Activated T-helper 2 cell treated with anti-CD3 and anti-CD28 coated beads, Interferon-gamma antibody, Interleukin-2, Interleukin-4, amounts not matched to agents 10 μg/mL and 5 μg/mL and 100 μg/mL, durations not matched to agents 14 hours and 24 hours and 36 hours (primary cell): ENCODE results near the gene METRNL. TPM values are rescaled to one million over a fixed set of nuclear protein-coding genes. Genes with fewer than 3 reads are reported as not detected.
"Not testable (repeated sequence)": the region's sequence is repeated elsewhere in the genome, so short reads cannot be mapped to it uniquely, and the experiment has no call there.

ENCODE experiments used
- DNase-seq: peaks from one replicate; pipeline ENCODE4 v3.0.0; 2021; ENCODE audit warnings: low spot score
- H3K27ac Mint-ChIP-seq: one replicate; pipeline ENCODE4 v1.8.0; 2021; ENCODE audit warnings: mixed read lengths
- H3K27me3 Mint-ChIP-seq: one replicate; pipeline ENCODE4 v1.8.0; 2021; ENCODE audit warnings: low read depth, mixed read lengths
- H3K36me3 Mint-ChIP-seq: one replicate; pipeline ENCODE4 v1.8.0; 2021; ENCODE audit warnings: low read depth, mixed read lengths
- H3K4me1 Mint-ChIP-seq: one replicate; pipeline ENCODE4 v1.8.0; 2021; ENCODE audit warnings: low read depth, mixed read lengths
- H3K4me3 Mint-ChIP-seq: one replicate; pipeline ENCODE4 v1.8.0; 2021; ENCODE audit warnings: low read depth, mild to moderate bottlenecking, moderate library complexity, mixed read lengths
- H3K9me3 Mint-ChIP-seq: one replicate; pipeline ENCODE4 v1.8.0; 2021; ENCODE audit warnings: mixed read lengths
- intact Hi-C: fragments of 100-400 bp; cut with micrococcal nuclease; formaldehyde crosslinking; loops from one replicate; pipeline ENCODE4 v1.15.1; 2023
- total RNA-seq: library from RNA; stranded (reverse); gene quantifications from 2 replicates; pipeline ENCODE4 v1.2.3, GENCODE V29; 2022

Gene METRNL
- total RNA-seq, 1 donor from 2014 or later = 74.7 TPM

DNA sequence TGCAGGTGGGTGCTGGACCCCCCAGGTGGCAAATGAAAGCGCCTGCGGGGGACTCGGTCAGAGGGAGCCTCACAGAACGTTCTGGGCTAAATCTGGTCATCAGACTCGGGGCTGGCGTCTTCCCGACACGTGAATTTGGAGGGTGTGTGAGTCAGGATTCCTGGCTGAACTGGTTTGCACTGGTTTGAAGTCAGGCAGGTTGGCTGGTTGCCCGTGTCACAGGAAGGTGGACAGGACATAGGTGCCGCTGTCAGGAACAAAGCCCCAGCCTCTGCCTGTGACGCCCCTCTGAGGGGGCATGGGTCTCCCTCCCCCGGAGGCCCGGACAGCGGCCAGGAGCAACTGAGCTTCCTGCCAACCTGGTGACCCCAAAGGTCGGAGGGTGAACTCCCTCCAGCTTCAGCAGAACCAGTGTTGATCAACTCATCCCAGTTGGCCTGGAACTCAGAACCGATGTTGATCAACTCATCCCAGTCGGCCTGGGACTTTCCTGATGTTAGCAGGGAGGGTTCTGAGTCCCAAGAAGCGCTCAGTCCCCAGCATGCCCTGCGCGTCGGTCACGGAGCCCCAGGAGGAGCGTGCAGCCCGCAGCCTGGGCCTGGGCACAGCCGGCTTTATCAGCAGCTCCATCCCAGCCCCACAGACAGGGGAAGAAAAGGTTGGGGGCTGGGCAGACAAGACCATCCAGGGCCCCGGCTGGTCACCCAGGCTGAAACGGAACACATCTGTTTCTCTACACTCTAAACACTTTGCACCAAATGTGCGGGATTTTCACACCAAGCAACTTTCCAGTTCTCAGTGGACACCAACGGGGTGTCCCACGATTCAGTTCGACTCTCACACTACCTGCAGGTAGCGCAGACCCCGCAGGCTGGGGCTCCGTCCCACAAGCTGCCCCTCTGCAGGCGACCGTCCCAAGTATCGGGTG, 14.4 kb upstream of the METRNL start:
- Mint-ChIP-seq H3K9me3 (no peaks in the 10 kb centered on the region), H3K4me3 (no peak overlapping the region), H3K27ac (no peak overlapping the region), H3K27me3 (peaks cover 2% of the 10 kb centered on the region), H3K4me1 (peaks cover 9% of the 10 kb centered on the region), H3K36me3 (no peaks in the 10 kb centered on the region)
- no peak for DNase-seq
- intact Hi-C loops = no loop called here

DNA sequence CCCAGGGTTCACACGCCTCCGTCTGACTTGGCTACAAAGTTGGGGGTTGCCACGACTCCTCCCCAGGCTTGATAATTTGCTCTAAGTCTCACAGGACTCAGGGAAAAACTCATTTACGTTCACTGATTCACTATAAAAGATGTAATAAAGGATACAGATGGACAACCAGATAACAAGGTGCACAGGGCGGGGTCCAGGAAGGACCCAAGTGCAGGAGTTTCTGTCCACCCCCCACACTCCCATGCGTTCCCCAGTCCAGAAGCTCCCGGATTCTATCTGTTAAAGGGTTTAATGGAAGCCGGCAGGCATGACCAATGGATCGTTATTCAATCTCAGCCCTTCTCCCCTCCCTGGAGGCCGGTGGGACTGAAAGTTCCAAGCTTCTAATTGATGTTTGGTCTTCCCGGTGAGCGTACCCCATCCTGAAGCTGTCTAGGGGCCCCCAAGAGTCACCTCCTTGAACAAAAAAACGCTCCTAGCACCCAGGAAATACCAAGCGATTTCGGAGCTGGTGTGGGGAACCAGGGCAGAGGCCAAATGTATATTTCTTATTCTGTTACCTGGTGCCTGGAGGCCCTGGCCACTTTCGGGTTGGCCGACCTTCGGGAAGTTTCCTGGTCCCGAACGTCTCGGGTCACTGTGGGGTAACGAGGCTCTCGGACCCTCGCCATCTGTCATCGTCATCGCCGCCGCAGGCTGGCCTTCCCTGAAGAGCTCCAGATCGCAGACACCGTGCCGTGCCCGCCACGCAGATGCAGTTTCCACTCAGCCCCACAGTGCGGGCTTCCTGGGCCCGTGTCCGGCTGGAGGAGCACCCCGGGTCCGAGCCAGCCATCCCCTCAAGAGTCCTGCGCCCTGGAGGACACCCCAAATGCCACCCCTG, 13.5 kb upstream of the METRNL start:
- intact Hi-C loops = no loop called here

DNA sequence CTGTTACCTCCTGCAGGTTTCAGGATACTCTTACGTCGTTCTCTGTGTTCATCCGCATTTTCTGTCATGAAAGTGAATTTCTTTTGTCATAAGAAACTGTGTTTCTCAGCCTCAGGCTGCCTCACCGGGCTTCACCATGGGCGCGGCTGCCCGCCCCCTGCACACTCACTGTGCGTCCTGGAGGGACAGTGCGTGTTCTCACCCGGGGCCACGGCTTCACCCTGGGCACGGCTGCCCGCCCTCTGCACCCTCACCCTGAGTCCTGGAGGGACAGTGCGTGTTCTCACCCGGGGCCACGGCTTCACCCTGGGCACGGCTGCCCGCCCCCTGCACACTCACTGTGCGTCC, 12.9 kb upstream of the METRNL start:
- DNase-seq, H3K4me3 Mint-ChIP-seq, H3K27ac Mint-ChIP-seq, intact Hi-C loops, H3K9me3 Mint-ChIP-seq, H3K36me3 Mint-ChIP-seq, H3K27me3 Mint-ChIP-seq: not testable (repeated sequence)
- peaks cover 19% of the 10 kb centered on the region for H3K4me1 Mint-ChIP-seq

More for the DNA sequence above, 13.5 kb upstream of the METRNL start:
- H3K27ac Mint-ChIP-seq = no peak overlapping the region
- H3K4me3 Mint-ChIP-seq = no peak overlapping the region
- H3K4me1 Mint-ChIP-seq = peaks cover 14% of the 10 kb centered on the region
- no peak for DNase-seq
- no peaks in the 10 kb centered on the region for H3K36me3 Mint-ChIP-seq
- no peaks in the 10 kb centered on the region for H3K27me3 Mint-ChIP-seq
- H3K9me3 Mint-ChIP-seq = no peaks in the 10 kb centered on the region

DNA sequence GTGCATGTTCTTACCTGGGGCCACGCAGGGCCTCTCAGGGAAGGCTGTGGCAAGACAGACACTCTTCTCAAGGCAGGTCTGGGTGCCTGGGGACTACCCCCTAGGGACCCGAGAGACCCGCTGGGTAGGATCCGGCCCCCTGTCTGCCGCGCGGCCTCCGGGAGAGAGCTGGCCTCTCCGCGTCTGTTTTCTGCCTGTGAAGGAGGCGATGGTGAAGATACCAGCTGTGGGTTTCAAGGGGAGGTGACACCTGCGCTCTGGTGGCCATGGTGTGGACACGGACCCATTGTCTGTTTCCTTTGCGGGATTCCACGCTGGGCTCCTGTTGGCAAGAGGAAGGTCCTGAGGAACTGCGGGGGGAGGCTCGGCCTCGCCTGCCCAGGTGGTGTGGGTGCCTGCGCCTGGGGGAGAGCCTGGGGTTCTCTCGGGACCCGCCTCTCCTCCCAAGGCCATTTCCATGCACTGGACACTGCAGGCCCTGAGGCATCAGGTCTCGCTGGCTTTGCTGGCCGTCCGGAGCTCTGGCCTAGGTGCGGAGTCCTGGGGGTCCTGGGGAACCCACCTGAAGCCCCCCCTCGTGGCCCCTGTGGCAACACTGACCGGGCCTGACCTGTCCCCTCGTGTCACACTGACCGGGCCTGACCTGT, 12.2 kb upstream of the METRNL start:
- Mint-ChIP-seq H3K4me1 (peaks cover 24% of the 10 kb centered on the region), H3K9me3 (no peaks in the 10 kb centered on the region), H3K27ac (no peak overlapping the region), H3K36me3 (no peaks in the 10 kb centered on the region), H3K27me3 (no peaks in the 10 kb centered on the region), H3K4me3 (no peak overlapping the region)
- intact Hi-C loops = no loop called here
- no peak for DNase-seq

DNA sequence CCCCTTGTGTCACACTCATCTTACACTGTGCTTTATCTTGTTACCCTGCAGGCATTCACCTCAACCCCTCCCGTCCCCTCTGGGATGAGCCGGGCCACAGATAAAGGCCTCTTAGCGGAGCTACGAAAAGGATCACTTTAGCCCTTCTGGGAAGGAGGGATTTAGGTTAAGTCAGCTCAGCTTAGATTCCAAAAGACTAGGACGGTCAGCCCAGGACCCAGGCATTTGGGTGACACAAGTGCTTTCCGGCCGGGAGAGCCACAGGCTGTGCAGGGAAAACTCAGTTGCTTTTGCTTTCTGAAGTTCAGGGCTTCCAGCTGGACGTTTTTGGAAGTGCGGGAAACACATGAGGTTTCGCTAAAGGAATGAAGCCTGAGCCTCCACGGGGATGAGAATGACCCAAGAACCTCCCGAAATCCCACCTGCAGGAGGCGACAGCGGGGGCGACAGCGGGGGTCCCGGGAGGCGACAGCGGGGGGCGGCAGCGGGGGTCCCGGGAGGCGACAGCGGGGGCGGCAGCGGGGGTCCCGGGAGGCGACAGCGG, 11.6 kb upstream of the METRNL start:
- no peak for DNase-seq
- no peak overlapping the region for H3K4me3 Mint-ChIP-seq

DNA sequence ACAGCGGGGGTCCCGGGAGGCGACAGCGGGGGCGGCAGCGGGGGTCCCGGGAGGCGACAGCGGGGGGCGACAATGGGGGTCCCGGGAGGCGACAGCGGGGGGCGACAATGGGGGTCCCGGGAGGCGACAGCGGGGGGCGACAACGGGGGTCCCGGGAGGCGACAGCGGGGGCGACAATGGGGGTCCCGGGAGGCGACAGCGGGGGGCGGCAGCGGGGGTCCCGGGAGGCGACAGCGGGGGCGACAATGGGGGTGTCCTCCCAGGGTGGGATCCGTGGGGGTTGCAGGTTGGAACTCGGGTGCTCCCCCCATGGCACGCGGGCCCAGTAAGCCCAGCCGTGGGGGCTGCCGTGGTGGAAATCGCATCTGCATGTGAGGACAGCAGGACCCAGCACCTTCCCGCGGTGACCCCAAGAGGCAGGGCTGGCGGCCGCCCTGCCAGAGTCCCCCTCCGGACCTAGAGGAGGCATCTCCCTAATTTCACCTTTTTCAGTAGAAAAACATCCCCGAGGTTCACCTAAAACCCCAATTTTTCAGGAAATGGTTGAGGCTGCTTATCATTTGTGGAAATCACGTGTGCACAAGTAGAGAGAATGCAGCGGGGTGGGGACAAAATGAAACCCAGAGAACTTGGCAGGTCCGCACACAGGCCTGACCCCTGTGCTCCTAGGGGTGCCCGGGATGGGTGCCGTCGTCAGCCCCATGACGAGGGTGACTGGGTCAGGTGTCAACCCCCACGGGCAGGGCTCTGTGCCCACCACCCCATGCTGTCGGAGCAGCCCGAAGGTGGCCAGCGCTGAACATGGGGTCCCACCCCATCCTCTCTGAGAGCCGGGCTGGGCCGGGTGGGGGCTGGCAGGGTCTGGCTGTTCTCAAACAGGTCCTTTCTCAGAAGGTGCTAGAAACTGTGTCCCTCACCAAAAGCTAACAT, 10.5 kb upstream of the METRNL start:
- Mint-ChIP-seq H3K9me3 (no peaks in the 10 kb centered on the region), H3K27ac (no peak overlapping the region), H3K4me3 (peak overlapping the region; percentile 38), H3K27me3 (no peaks in the 10 kb centered on the region), H3K4me1 (peaks cover 25% of the 10 kb centered on the region), H3K36me3 (no peaks in the 10 kb centered on the region)
- intact Hi-C loops = no loop called here
- peak; percentile 26 for DNase-seq

More for the DNA sequence above, 11.6 kb upstream of the METRNL start:
- no peaks in the 10 kb centered on the region for H3K27me3 Mint-ChIP-seq
- H3K9me3 Mint-ChIP-seq = no peaks in the 10 kb centered on the region
- H3K4me1 Mint-ChIP-seq = peaks cover 25% of the 10 kb centered on the region
- no peak overlapping the region for H3K27ac Mint-ChIP-seq
- H3K36me3 Mint-ChIP-seq = no peaks in the 10 kb centered on the region
- intact Hi-C loops = no loop called here

DNA sequence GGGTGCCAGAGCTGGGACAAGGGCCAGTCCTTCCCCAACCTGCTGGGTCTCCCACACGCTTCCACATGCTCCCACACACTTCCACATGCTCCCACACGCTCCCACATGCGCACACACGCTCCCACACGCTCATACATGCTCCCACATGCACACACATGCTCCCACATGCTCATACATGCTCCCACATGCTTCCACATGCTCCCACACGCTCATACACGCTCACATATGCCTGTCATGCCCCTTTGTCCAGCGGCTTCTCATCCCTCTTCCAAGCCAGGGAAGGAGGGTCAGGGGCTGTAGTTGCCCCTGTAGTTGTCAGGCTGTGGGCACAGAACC, 9.9 kb upstream of the METRNL start:
- H3K27ac Mint-ChIP-seq = peak overlapping the region; percentile 24
- intact Hi-C loops = no loop called here
- H3K9me3 Mint-ChIP-seq = no peaks in the 10 kb centered on the region
- no peak for DNase-seq
- H3K27me3 Mint-ChIP-seq = no peaks in the 10 kb centered on the region
- H3K4me1 Mint-ChIP-seq = peaks cover 25% of the 10 kb centered on the region
- peak overlapping the region; percentile 38 for H3K4me3 Mint-ChIP-seq
- H3K36me3 Mint-ChIP-seq = no peaks in the 10 kb centered on the region

DNA sequence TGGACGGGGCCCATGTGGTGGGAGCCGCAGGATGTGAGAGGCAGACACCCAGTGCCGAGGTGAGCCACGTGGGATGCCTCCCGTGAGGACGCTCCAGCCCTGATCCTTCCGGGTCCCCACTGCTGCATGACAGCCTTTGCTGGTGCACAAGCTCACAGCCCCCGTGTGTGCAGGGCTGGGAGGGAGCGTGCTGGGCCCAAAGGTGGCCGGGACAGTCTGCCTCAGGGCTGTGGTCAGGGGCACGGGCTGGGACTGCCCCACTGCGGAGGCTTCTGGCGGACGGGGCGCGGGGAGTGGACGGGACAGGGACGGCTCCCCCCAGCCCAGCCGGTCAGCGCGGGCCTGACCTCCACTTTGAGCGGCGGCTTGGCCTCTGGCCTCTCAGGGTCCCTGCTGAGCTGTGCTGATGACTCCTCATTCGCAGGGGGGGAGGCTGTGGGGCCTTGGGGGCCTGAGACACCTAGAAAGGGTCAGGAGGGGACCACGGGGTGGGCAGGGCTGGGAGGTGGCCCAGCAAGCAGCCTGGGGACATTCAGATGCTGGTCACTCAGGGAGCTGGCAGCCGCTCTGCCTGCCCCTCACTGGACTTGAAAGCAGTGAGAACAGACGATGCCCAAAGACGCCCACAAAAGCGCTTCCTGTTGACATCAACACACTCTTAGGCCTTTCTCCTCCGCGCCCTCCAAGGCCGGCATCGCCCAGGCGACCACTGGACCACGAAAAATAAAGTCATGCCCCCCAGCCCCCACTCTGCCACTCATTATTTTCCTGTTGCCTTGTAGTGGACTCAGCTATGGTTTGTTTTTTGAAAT, 9.3 kb upstream of the METRNL start:
- Mint-ChIP-seq H3K36me3 (no peaks in the 10 kb centered on the region), H3K4me3 (no peak overlapping the region), H3K27me3 (no peaks in the 10 kb centered on the region), H3K27ac (no peak overlapping the region), H3K9me3 (no peaks in the 10 kb centered on the region), H3K4me1 (peaks cover 25% of the 10 kb centered on the region)
- no peak for DNase-seq
- intact Hi-C loops = no loop called here

DNA sequence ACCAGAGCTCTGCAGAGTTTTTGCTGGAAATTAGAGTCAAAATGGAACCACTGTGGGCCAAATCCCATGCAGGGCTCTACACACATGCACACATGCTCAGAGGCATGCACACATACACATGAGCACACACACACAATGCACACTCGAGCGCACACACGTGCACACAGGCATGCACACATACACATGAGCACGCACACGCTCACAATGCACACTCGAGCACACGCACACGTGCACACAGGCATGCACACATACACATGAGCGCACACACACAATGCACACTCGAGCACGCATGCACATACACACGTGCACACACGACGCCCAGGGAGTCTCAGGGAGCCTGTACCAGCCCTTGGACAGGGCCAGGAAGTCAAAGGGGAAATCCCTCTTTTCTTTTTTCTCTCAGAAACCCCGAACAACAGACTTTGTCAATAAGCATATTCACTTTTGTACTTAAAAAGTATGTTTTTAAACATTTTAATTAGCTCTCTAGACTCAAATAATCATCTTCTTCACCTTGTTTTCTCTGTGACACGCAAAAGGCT, 8.5 kb upstream of the METRNL start:
- Mint-ChIP-seq H3K9me3 (no peaks in the 10 kb centered on the region), H3K4me3 (no peak overlapping the region), H3K27ac (peak overlapping the region; percentile 22), H3K27me3 (peaks cover 5% of the 10 kb centered on the region), H3K4me1 (peaks cover 25% of the 10 kb centered on the region), H3K36me3 (no peaks in the 10 kb centered on the region)
- intact Hi-C loops = no loop called here
- DNase-seq = no peak

DNA sequence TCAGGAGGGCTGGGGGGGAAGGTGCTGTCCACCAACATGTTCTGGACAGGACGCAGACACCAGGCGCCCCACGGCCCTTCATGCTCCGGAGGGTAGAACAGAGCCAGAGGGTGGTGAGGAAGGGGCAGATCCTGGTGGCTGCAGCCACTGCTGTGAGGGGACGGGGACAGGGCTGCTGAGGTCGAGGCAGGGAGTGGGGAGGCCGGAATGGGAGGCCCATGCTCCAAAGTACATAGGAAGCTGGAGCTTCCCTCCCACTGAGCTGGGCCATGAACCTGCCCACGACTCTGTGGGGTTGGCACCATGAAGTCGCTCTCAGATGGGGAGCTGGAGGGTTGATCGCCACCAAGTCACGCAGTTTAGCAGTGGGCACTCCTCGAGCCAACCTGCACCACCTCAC, 8.0 kb upstream of the METRNL start:
- no peaks in the 10 kb centered on the region for H3K9me3 Mint-ChIP-seq
- peaks cover 5% of the 10 kb centered on the region for H3K27me3 Mint-ChIP-seq
- intact Hi-C loops = no loop called here
- H3K36me3 Mint-ChIP-seq = no peaks in the 10 kb centered on the region
- DNase-seq = no peak
- peak overlapping the region; percentile 22 for H3K27ac Mint-ChIP-seq
- H3K4me1 Mint-ChIP-seq = peaks cover 25% of the 10 kb centered on the region
- H3K4me3 Mint-ChIP-seq = no peak overlapping the region

DNA sequence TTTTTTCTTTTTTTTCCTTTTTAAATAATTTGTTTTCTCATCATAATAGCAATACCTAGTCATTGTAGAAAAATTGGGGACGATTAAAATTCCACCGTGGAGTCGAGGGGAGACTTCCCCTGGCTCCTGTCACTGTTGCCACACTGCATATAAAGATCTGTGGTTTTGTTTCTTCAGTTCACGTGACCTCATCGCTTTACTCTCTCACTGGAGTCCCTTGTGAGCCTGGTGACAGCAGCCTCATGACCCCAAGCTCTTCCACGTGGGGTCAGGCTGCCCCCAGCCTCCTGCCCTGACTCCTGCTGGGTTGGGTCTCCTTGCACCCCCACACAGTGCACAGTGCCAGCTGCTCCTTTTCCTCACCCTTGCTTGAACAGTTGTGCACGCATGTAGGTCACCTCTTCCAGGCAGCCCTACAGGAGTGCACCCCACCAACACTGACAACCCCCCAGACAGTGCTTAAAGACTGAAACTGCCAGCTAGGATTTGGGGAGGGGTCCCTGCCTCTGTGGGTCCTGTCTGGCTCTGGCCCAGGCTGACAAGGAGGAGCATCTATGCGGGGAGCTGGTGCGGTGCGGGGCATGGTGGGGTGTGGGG, 7.3 kb upstream of the METRNL start:
- H3K27me3 Mint-ChIP-seq = peaks cover 6% of the 10 kb centered on the region
- no peaks in the 10 kb centered on the region for H3K9me3 Mint-ChIP-seq
- intact Hi-C loops = no loop called here
- peaks cover 26% of the 10 kb centered on the region for H3K4me1 Mint-ChIP-seq
- no peak for DNase-seq
- H3K4me3 Mint-ChIP-seq = no peak overlapping the region
- no peaks in the 10 kb centered on the region for H3K36me3 Mint-ChIP-seq
- peak overlapping the region; percentile 2 for H3K27ac Mint-ChIP-seq
